ENCODE data around the gene SLC45A3.
"Not testable (repeated sequence)": the region's sequence is repeated elsewhere in the genome, so short reads cannot be mapped to it uniquely, and the experiment has no call there.

GRCh38 chr1:205720740-205721139, 40.4 kb upstream of the SLC45A3 start:
- TF ChIP-seq, protein P1, sequence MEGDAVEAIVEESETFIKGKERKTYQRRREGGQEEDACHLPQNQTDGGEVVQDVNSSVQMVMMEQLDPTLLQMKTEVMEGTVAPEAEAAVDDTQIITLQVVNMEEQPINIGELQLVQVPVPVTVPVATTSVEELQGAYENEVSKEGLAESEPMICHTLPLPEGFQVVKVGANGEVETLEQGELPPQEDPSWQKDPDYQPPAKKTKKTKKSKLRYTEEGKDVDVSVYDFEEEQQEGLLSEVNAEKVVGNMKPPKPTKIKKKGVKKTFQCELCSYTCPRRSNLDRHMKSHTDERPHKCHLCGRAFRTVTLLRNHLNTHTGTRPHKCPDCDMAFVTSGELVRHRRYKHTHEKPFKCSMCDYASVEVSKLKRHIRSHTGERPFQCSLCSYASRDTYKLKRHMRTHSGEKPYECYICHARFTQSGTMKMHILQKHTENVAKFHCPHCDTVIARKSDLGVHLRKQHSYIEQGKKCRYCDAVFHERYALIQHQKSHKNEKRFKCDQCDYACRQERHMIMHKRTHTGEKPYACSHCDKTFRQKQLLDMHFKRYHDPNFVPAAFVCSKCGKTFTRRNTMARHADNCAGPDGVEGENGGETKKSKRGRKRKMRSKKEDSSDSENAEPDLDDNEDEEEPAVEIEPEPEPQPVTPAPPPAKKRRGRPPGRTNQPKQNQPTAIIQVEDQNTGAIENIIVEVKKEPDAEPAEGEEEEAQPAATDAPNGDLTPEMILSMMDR (IDR thresholded peaks at IDR 0.05), result not testable (repeated sequence)
- not testable (repeated sequence) for TF ChIP-seq ZFX (IDR thresholded peaks at IDR 0.05; ENCODE audit: borderline replicate concordance)
